HEK293 (cell line): ENCODE results near the gene PRMT1.
A peak's percentile ranks its signal among the peaks of the same experiment; 100 is the strongest.

Experiments used
- CTCF ChIA-PET: fragments of 350-600 bp; formaldehyde crosslinking; extraction: SDS; loops from one replicate; lab custom pipeline; 2021; ENCODE audit warnings: antibody characterized with exemption; lab: Yijun Ruan, JAX
- POLR2A ChIA-PET: fragments of 300-600 bp; formaldehyde crosslinking; extraction: SDS; loops from one replicate; lab custom pipeline; 2020; ENCODE audit warnings: antibody characterized with exemption, inconsistent platforms; lab: Yijun Ruan, JAX
- H3K27ac ChIP-seq: fragments of 200-500 bp; sonication (Bioruptor generic); 2 replicates; pipeline ENCODE4 v1.5.1; 2014; ENCODE audit warnings: low read depth, low read length, control low read depth, inconsistent platforms; ENCODE audit errors: extremely low read depth
- H3K36me3 ChIP-seq, 2 experiments: fragments of 200-500 bp in 1 of 2; sonication (Bioruptor generic) in 1 of 2; 1 replicate in 1 of 2; 2 replicates in 1 of 2; pipeline ENCODE4 v1.5.1; 2014 to 2017; ENCODE audit warnings: inconsistent platforms in 2 of 2, low read length in 2 of 2; ENCODE audit not compliant: control insufficient read depth in 2 of 2, insufficient read depth in 1 of 2
- H3K4me1 ChIP-seq: fragments of 200-500 bp; sonication (Bioruptor generic); 2 replicates; pipeline ENCODE4 v1.5.1; 2014; ENCODE audit warnings: mild to moderate bottlenecking, low read length, inconsistent platforms; ENCODE audit not compliant: control insufficient read depth, insufficient read depth
- H3K4me3 ChIP-seq: 2 replicates; pipeline ENCODE4 v1.5.1; 2011; ENCODE audit warnings: low read depth, mild to moderate bottlenecking, control low read depth, low read length, moderate library complexity
- H3K9me3 ChIP-seq: fragments of 200-500 bp; sonication (Bioruptor generic); 2 replicates; pipeline ENCODE4 v1.5.1; 2014; ENCODE audit warnings: low read depth, low read length, inconsistent platforms; ENCODE audit not compliant: control insufficient read depth, insufficient read depth
- KLF9 ChIP-seq: fragments of 450-650 bp; formaldehyde crosslinking; IDR thresholded peaks from 2 replicates; pipeline ENCODE4 v1.5.1; 2016; ENCODE audit warnings: missing biosample characterization, missing genetic modification characterization, low read depth
- YY1 ChIP-seq: fragments of 450-650 bp; formaldehyde crosslinking; IDR thresholded peaks from 2 replicates; pipeline ENCODE4 v1.5.1; 2018; ENCODE audit warnings: missing biosample characterization, missing genetic modification characterization
- ZBTB48 ChIP-seq: fragments of 450-650 bp; formaldehyde crosslinking; IDR thresholded peaks from 2 replicates; pipeline ENCODE4 v1.5.1; 2016; ENCODE audit warnings: missing biosample characterization, missing genetic modification characterization
- ZNF184 ChIP-seq: fragments of 450-650 bp; IDR thresholded peaks from 2 replicates; pipeline ENCODE4 v1.5.1; 2018; ENCODE audit warnings: missing biosample characterization, mild to moderate bottlenecking, missing genetic modification characterization
- ZNF2 ChIP-seq: fragments of 450-650 bp; formaldehyde crosslinking; IDR thresholded peaks from 2 replicates; pipeline ENCODE4 v1.5.1; 2016; ENCODE audit warnings: missing biosample characterization, missing genetic modification characterization
- ZNF211 ChIP-seq: fragments of 450-650 bp; formaldehyde crosslinking; IDR thresholded peaks from 2 replicates; pipeline ENCODE4 v1.5.1; 2016; ENCODE audit warnings: low read depth, missing biosample characterization, missing genetic modification characterization
- ZNF292 ChIP-seq: fragments of 450-650 bp; formaldehyde crosslinking; IDR thresholded peaks from 2 replicates; pipeline ENCODE4 v1.5.1; 2016; ENCODE audit warnings: low read depth, missing biosample characterization, missing genetic modification characterization, borderline replicate concordance
- ZNF324 ChIP-seq: fragments of 450-650 bp; formaldehyde crosslinking; IDR thresholded peaks from 2 replicates; pipeline ENCODE4 v1.5.1; 2016; ENCODE audit warnings: missing biosample characterization, missing genetic modification characterization
- ZNF501 ChIP-seq: fragments of 450-650 bp; formaldehyde crosslinking; IDR thresholded peaks from 2 replicates; pipeline ENCODE4 v1.5.1; 2016; ENCODE audit warnings: missing biosample characterization, missing genetic modification characterization
- ZNF658 ChIP-seq: fragments of 450-650 bp; formaldehyde crosslinking; IDR thresholded peaks from 2 replicates; pipeline ENCODE4; 2016; ENCODE audit warnings: missing biosample characterization, missing genetic modification characterization
- ZNF791 ChIP-seq: fragments of 450-650 bp; formaldehyde crosslinking; IDR thresholded peaks from 2 replicates; pipeline ENCODE4 v1.5.1; 2016; ENCODE audit warnings: missing biosample characterization, missing genetic modification characterization
- ZNF830 ChIP-seq: fragments of 450-650 bp; IDR thresholded peaks from 2 replicates; pipeline ENCODE4 v1.5.0; 2018; ENCODE audit warnings: missing biosample characterization, missing genetic modification characterization, low read depth, mild to moderate bottlenecking, moderate library complexity
- ZNF843 ChIP-seq: fragments of 450-650 bp; formaldehyde crosslinking; IDR thresholded peaks from 2 replicates; pipeline ENCODE4 v1.5.1; 2016; ENCODE audit warnings: missing biosample characterization, missing genetic modification characterization
- TF ChIP-seq, protein P1 (sequence below): fragments of 450-650 bp; formaldehyde crosslinking; IDR thresholded peaks from 2 replicates; pipeline ENCODE4 v1.5.1; 2016; ENCODE audit warnings: missing biosample characterization, missing genetic modification characterization, borderline replicate concordance
- TF ChIP-seq, protein P2 (sequence below): fragments of 450-650 bp; formaldehyde crosslinking; IDR thresholded peaks from 2 replicates; pipeline ENCODE4 v1.5.1; 2016; ENCODE audit warnings: missing biosample characterization, missing genetic modification characterization
- TF ChIP-seq, protein P3 (sequence below): fragments of 450-650 bp; formaldehyde crosslinking; IDR thresholded peaks from 2 replicates; pipeline ENCODE4 v1.5.1; 2017; ENCODE audit warnings: missing biosample characterization, mild to moderate bottlenecking, missing genetic modification characterization, moderate library complexity
- TF ChIP-seq, protein P4 (sequence below): fragments of 450-650 bp; formaldehyde crosslinking; IDR thresholded peaks from 2 replicates; pipeline ENCODE4 v1.5.1; 2016; ENCODE audit warnings: missing biosample characterization, missing genetic modification characterization
- TF ChIP-seq, protein P5 (sequence below): fragments of 450-650 bp; formaldehyde crosslinking; IDR thresholded peaks from 2 replicates; pipeline ENCODE4 v1.5.1; 2016; ENCODE audit warnings: missing biosample characterization, missing genetic modification characterization
- TF ChIP-seq, protein P6 (sequence below): fragments of 450-650 bp; formaldehyde crosslinking; IDR thresholded peaks from 2 replicates; pipeline ENCODE4 v1.5.1; 2016; ENCODE audit warnings: missing biosample characterization, missing genetic modification characterization
- TF ChIP-seq, protein P7 (sequence below): fragments of 450-650 bp; formaldehyde crosslinking; IDR thresholded peaks from 2 replicates; pipeline ENCODE4 v1.5.1; 2017; ENCODE audit warnings: missing biosample characterization, missing genetic modification characterization

Gene PRMT1

DNA sequence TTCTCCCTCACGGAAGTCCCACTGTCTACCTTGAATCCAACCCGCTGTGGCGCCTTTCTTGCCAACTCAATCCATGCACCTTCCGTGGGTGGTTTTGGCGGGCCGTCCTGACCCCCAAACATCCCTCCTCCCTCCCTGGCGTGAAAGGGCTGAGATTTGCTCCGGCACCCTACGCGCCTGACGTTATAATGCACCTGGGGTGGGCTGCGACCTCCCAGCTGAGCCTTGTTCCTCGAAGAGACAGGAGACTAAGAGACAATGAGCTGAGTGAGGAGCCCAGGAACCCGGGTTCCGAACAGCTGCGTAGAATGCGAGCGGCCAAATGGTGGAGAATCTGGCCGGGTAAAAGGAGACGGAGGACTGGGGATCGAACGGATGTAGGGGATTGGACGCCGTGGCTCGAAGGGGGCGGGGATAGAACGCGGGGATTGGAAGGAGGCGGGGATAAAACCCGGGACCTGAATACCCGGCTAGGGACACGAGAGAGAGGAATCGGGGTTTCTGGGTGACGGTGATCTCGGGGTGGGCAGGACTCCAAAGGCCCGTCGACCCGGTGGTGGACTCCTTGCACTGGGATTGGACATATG is 13.7 kb downstream of the PRMT1 start, which contains the start of gene CPT1C (continued):
- TF ChIP-seq YY1 (tag by site-specific recombination): no peak
- TF ChIP-seq, protein P1, sequence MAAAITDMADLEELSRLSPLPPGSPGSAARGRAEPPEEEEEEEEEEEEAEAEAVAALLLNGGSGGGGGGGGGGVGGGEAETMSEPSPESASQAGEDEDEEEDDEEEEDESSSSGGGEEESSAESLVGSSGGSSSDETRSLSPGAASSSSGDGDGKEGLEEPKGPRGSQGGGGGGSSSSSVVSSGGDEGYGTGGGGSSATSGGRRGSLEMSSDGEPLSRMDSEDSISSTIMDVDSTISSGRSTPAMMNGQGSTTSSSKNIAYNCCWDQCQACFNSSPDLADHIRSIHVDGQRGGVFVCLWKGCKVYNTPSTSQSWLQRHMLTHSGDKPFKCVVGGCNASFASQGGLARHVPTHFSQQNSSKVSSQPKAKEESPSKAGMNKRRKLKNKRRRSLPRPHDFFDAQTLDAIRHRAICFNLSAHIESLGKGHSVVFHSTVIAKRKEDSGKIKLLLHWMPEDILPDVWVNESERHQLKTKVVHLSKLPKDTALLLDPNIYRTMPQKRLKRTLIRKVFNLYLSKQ (tag by site-specific recombination): no peak

DNA sequence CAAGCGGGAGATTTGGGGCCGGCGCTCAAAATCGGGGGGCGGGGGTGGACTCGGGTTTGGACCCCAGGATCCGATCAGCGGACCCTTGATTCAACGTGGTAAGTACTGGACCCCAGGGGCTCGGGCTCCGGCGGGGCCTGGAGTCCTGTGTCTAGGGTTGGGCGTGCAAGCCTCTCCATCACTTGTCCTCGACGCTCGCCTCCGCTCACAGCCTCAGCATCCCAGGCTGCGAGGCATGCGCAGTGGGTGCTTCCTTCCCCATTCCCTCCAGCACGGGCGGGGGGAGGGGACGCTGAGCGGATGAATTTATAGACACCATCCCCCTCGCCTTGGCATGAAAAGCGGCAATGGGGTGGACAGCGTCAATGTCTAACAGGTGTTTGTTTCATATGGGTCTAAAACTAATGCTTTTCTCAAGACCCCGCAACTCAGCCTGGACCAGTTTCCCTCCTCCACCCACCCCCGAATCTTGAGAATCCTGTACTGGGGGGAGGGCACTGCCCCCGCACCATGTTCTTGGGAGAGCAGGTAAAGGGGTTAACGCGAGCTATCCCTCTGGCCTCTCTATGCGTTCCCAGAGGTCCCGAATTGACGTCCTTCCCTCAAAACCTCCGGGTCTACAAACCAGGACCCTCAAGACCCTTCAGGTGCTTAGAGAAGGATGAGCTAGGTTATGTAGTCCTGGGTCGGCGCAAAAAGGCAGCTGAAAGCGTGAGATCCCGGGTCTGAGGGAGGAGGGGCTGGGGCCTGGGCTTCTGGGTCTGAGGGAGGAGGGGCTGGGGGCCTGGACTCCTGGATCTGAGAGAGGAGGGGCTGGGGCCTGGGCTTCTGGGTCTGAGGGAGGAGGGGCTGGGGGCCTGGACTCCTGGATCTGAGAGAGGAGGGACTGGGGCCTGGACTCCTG is 14.4 kb downstream of the PRMT1 start:
- CTCF ChIA-PET: interaction anchor here (1.1 kb wide), 1 partner anchor 11 kb away, joined by 6 read pairs; no protein-coding TSS in a partner anchor
- Histone ChIP-seq H3K36me3 (peaks cover 0 to 23% of the 10 kb centered on the region in 2 experiments; a peak in 2 of 3 replicates), H3K27ac (no peak overlapping the region; the same call in 1 of the 2 replicates), H3K4me3 (no peak overlapping the region), H3K9me3 (no peaks in the 10 kb centered on the region), H3K4me1 (peaks cover 8% of the 10 kb centered on the region)
- POLR2A ChIA-PET: interaction anchor here (0.5 kb wide), 1 partner anchor 16 kb away, joined by 3 read pairs; no protein-coding TSS in a partner anchor
- TF ChIP-seq KLF9 (tag by site-specific recombination) (no peak), ZNF184 (tag by site-specific recombination) (no peak), ZNF324 (tag by site-specific recombination) (no peak), ZNF843 (tag by site-specific recombination) (no peak), ZNF501 (tag by site-specific recombination) (no peak), ZNF830 (tag by site-specific recombination) (no peak), ZNF211 (tag by site-specific recombination) (no peak), ZNF791 (no peak), ZNF2 (no peak), ZNF658 (no peak), ZNF292 (no peak), ZBTB48 (tag by site-specific recombination) (0 out of 2 replicates have a peak, but pooled peaks have one; percentile 13)
- TF ChIP-seq, protein P2, sequence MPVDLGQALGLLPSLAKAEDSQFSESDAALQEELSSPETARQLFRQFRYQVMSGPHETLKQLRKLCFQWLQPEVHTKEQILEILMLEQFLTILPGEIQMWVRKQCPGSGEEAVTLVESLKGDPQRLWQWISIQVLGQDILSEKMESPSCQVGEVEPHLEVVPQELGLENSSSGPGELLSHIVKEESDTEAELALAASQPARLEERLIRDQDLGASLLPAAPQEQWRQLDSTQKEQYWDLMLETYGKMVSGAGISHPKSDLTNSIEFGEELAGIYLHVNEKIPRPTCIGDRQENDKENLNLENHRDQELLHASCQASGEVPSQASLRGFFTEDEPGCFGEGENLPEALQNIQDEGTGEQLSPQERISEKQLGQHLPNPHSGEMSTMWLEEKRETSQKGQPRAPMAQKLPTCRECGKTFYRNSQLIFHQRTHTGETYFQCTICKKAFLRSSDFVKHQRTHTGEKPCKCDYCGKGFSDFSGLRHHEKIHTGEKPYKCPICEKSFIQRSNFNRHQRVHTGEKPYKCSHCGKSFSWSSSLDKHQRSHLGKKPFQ (tag by site-specific recombination): no peak
- TF ChIP-seq, protein P3, sequence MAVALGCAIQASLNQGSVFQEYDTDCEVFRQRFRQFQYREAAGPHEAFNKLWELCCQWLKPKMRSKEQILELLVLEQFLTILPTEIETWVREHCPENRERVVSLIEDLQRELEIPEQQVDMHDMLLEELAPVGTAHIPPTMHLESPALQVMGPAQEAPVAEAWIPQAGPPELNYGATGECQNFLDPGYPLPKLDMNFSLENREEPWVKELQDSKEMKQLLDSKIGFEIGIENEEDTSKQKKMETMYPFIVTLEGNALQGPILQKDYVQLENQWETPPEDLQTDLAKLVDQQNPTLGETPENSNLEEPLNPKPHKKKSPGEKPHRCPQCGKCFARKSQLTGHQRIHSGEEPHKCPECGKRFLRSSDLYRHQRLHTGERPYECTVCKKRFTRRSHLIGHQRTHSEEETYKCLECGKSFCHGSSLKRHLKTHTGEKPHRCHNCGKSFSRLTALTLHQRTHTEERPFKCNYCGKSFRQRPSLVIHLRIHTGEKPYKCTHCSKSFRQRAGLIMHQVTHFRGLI: peak; percentile 73
- TF ChIP-seq, protein P4, sequence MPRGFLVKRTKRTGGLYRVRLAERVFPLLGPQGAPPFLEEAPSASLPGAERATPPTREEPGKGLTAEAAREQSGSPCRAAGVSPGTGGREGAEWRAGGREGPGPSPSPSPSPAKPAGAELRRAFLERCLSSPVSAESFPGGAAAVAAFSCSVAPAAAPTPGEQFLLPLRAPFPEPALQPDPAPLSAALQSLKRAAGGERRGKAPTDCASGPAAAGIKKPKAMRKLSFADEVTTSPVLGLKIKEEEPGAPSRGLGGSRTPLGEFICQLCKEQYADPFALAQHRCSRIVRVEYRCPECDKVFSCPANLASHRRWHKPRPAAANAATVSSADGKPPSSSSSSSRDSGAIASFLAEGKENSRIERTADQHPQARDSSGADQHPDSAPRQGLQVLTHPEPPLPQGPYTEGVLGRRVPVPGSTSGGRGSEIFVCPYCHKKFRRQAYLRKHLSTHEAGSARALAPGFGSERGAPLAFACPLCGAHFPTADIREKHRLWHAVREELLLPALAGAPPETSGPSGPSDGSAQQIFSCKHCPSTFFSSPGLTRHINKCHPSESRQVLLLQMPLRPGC (tag by site-specific recombination): no peak
- TF ChIP-seq, protein P5, sequence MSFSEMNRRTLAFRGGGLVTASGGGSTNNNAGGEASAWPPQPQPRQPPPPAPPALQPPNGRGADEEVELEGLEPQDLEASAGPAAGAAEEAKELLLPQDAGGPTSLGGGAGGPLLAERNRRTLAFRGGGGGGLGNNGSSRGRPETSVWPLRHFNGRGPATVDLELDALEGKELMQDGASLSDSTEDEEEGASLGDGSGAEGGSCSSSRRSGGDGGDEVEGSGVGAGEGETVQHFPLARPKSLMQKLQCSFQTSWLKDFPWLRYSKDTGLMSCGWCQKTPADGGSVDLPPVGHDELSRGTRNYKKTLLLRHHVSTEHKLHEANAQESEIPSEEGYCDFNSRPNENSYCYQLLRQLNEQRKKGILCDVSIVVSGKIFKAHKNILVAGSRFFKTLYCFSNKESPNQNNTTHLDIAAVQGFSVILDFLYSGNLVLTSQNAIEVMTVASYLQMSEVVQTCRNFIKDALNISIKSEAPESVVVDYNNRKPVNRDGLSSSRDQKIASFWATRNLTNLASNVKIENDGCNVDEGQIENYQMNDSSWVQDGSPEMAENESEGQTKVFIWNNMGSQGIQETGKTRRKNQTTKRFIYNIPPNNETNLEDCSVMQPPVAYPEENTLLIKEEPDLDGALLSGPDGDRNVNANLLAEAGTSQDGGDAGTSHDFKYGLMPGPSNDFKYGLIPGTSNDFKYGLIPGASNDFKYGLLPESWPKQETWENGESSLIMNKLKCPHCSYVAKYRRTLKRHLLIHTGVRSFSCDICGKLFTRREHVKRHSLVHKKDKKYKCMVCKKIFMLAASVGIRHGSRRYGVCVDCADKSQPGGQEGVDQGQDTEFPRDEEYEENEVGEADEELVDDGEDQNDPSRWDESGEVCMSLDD (tag by site-specific recombination): peak; percentile 75
- TF ChIP-seq, protein P6, sequence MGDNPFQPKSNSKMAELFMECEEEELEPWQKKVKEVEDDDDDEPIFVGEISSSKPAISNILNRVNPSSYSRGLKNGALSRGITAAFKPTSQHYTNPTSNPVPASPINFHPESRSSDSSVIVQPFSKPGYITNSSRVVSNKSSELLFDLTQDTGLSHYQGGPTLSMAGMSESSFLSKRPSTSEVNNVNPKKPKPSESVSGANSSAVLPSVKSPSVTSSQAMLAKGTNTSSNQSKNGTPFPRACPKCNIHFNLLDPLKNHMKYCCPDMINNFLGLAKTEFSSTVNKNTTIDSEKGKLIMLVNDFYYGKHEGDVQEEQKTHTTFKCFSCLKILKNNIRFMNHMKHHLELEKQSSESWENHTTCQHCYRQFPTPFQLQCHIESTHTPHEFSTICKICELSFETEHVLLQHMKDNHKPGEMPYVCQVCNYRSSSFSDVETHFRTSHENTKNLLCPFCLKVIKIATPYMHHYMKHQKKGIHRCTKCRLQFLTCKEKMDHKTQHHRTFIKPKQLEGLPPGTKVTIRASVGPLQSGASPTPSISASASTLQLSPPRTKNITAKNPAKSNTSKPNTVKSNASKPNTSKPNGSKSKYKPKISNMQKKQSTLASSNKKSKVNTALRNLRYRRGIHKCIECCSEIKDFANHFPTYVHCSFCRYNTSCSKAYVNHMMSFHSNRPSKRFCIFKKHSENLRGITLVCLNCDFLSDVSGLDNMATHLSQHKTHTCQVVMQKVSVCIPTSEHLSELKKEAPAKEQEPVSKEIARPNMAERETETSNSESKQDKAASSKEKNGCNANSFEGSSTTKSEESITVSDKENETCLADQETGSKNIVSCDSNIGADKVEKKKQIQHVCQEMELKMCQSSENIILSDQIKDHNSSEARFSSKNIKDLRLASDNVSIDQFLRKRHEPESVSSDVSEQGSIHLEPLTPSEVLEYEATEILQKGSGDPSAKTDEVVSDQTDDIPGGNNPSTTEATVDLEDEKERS: no peak
- TF ChIP-seq, protein P7, sequence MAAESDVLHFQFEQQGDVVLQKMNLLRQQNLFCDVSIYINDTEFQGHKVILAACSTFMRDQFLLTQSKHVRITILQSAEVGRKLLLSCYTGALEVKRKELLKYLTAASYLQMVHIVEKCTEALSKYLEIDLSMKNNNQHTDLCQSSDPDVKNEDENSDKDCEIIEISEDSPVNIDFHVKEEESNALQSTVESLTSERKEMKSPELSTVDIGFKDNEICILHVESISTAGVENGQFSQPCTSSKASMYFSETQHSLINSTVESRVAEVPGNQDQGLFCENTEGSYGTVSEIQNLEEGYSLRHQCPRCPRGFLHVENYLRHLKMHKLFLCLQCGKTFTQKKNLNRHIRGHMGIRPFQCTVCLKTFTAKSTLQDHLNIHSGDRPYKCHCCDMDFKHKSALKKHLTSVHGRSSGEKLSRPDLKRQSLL: peak; percentile 5; the same call in 1 of the 2 replicates
